AG08396 (cell line): ENCODE measurements around the gene EID2.

Source experiments
- DNase-seq: peaks from one replicate; pipeline ENCODE4 v3.0.0; 2012; ENCODE audit warnings: low spot score, mixed read lengths

Gene EID2

GRCh38 chr19:39501340-39501739, 38.6 kb downstream of the EID2 start:
- no peak for DNase-seq

GRCh38 chr19:39500543-39500942, 39.4 kb downstream of the EID2 start:
- no peak for DNase-seq

GRCh38 chr19:39499932-39500331, 40.0 kb downstream of the EID2 start:
- DNase-seq, result no peak

GRCh38 chr19:39498798-39499642, 40.9 kb downstream of the EID2 start, which contains the start of gene DLL3:
TSS of gene DLL3 (plus strand) at chr19:39498947. CDS start at chr19:39498975, 28 bp downstream.
- DNase-seq, result no peak

GRCh38 chr19:39497996-39498797, 41.8 kb downstream of the EID2 start:
- no peak for DNase-seq

GRCh38 chr19:39497701-39497995, 42.3 kb downstream of the EID2 start:
- no peak for DNase-seq

- no peak for DNase-seq
Measured at GRCh38 chr19:39496063-39496462, 43.9 kb downstream of the EID2 start.

- DNase-seq, result no peak
Measured at GRCh38 chr19:39494661-39495060, 45.3 kb downstream of the EID2 start.

GRCh38 chr19:39492788-39493187, 47.2 kb downstream of the EID2 start:
- DNase-seq, result no peak

GRCh38 chr19:39492225-39492624, 47.7 kb downstream of the EID2 start:
- no peak for DNase-seq

GRCh38 chr19:39489756-39490155, 50.2 kb downstream of the EID2 start:
- no peak for DNase-seq
